Bronchial epithelial cell (primary cell): ENCODE data around the gene DOCK9. TPM values are rescaled to one million over a fixed set of nuclear protein-coding genes. Genes with fewer than 3 reads are reported as not detected.

Experiments used
- DNase-seq: peaks from one replicate; pipeline ENCODE4 v3.0.0-alpha.2; 2010; ENCODE audit warnings: low read depth
- FAIRE-seq: peaks from 2 replicates; lab custom pipeline; 2011; peaks lifted over from hg19 to GRCh38; lab: Jason Lieb, UNC
- H3K27me3 ChIP-seq: 2 replicates; pipeline ENCODE4 v1.5.1; 2011; ENCODE audit warnings: low read length; ENCODE audit not compliant: control insufficient read depth, insufficient read depth
- H3K36me3 ChIP-seq: 2 replicates; pipeline ENCODE4 v1.5.1; 2011; ENCODE audit warnings: low read length; ENCODE audit not compliant: control insufficient read depth, insufficient read depth
- H3K4me3 ChIP-seq: 2 replicates; pipeline ENCODE4 v1.5.1; 2011; ENCODE audit warnings: mild to moderate bottlenecking, low read depth, low read length, control low read depth
- total RNA-seq: library from RNA; depleted of rRNA; stranded (reverse); fragments of >200 nt; gene quantifications from 2 replicates; pipeline ENCODE4 v1.2.1, GENCODE V29; 2014
- TF ChIP-seq, protein P1 (sequence below): IDR thresholded peaks from 2 replicates; pipeline ENCODE4 v1.5.1; 2011; ENCODE audit warnings: mild to moderate bottlenecking, moderate library complexity, low read length, control low read depth, inconsistent platforms; ENCODE audit not compliant: insufficient read depth, severe bottlenecking

DOCK9 gene
- total RNA-seq, 1 donor from 2014 or later = 72.9 TPM

- no peak overlapping the region for H3K4me3 ChIP-seq
- DNase-seq = peak; percentile 95
- no peak for FAIRE-seq
- H3K27me3 ChIP-seq = no peaks in the 10 kb centered on the region
- TF ChIP-seq, protein P1, sequence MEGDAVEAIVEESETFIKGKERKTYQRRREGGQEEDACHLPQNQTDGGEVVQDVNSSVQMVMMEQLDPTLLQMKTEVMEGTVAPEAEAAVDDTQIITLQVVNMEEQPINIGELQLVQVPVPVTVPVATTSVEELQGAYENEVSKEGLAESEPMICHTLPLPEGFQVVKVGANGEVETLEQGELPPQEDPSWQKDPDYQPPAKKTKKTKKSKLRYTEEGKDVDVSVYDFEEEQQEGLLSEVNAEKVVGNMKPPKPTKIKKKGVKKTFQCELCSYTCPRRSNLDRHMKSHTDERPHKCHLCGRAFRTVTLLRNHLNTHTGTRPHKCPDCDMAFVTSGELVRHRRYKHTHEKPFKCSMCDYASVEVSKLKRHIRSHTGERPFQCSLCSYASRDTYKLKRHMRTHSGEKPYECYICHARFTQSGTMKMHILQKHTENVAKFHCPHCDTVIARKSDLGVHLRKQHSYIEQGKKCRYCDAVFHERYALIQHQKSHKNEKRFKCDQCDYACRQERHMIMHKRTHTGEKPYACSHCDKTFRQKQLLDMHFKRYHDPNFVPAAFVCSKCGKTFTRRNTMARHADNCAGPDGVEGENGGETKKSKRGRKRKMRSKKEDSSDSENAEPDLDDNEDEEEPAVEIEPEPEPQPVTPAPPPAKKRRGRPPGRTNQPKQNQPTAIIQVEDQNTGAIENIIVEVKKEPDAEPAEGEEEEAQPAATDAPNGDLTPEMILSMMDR = no peak
- H3K36me3 ChIP-seq = peaks cover 7% of the 10 kb centered on the region
These were observed 143.5 kb downstream of the DOCK9 start for GRCh38 chr13:98834254-98834960.

DNA sequence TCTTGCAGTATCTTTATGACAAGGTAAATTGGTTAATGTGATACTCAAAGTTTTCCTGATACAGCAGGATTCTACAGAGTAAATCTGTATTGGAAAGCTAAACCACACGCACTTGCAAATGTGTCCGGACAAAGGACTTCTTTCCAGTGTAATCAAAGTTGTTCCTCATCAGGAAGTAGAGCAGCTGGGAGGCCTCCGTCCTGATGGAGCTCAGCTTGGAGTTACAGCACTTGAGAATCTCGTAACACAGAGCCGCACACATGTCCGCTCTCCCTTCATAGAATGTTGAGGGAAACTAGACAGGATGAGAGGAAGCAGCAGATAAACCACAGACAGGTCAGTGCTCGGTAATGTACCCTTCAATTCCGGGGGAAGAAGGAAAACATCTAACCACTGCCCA, 146.6 kb downstream of the DOCK9 start:
- FAIRE-seq = no peak

GRCh38 chr13:98829541-98829940, 148.3 kb downstream of the DOCK9 start:
- TF ChIP-seq, protein P1 = no peak
- FAIRE-seq = peak; percentile 32
- Histone ChIP-seq H3K4me3 (no peak overlapping the region), H3K27me3 (no peaks in the 10 kb centered on the region), H3K36me3 (peaks cover 19% of the 10 kb centered on the region)
- DNase-seq = no peak

More for the DNA sequence above, 146.6 kb downstream of the DOCK9 start:
- H3K27me3 ChIP-seq = no peaks in the 10 kb centered on the region
- H3K36me3 ChIP-seq = peaks cover 14% of the 10 kb centered on the region
- TF ChIP-seq, protein P1 = no peak
- no peak for DNase-seq
- H3K4me3 ChIP-seq = no peak overlapping the region

DNA sequence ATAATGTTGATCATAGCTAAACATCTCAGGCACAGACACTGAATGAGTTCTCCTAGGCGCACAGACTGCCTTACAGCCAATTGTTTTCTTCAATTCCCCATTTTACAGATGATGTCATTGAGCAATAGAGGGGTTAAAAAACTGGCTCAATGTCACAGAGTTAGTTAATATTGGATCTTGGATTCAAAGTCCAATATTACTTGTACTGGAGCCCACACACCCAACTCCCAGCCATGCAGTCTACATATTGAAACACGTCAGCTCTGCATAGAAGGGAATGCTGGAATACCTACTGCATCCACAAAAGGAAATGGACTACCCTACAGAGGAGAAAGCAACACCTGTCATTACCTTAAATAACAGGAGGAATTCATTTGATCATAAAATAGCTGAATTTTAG, 149.2 kb downstream of the DOCK9 start:
- Histone ChIP-seq H3K27me3 (no peaks in the 10 kb centered on the region), H3K4me3 (no peak overlapping the region), H3K36me3 (peaks cover 19% of the 10 kb centered on the region)
- no peak for FAIRE-seq
- no peak for DNase-seq
- TF ChIP-seq, protein P1 = no peak

- H3K27me3 ChIP-seq = no peaks in the 10 kb centered on the region
- no peak overlapping the region for H3K4me3 ChIP-seq
- peaks cover 20% of the 10 kb centered on the region for H3K36me3 ChIP-seq
- TF ChIP-seq, protein P1 = no peak
- no peak for DNase-seq
- no peak for FAIRE-seq
These were observed 150.4 kb downstream of the DOCK9 start for GRCh38 chr13:98827449-98827848.

GRCh38 chr13:98826146-98826545, 151.7 kb downstream of the DOCK9 start:
- Histone ChIP-seq H3K36me3 (peaks cover 19% of the 10 kb centered on the region), H3K4me3 (no peak overlapping the region), H3K27me3 (no peaks in the 10 kb centered on the region)
- no peak for FAIRE-seq
- TF ChIP-seq, protein P1 = no peak
- DNase-seq = no peak
